Measurements from ENCODE around the gene LONP2.
"Not testable (repeated sequence)": the region's sequence is repeated elsewhere in the genome, so short reads cannot be mapped to it uniquely, and the experiment has no call there.

The LONP2 gene

GRCh38 chr16:48236286-48236685, 7.8 kb upstream of the LONP2 start:
- no peak for DNase-seq (ENCODE audit: low spot score)

DNA sequence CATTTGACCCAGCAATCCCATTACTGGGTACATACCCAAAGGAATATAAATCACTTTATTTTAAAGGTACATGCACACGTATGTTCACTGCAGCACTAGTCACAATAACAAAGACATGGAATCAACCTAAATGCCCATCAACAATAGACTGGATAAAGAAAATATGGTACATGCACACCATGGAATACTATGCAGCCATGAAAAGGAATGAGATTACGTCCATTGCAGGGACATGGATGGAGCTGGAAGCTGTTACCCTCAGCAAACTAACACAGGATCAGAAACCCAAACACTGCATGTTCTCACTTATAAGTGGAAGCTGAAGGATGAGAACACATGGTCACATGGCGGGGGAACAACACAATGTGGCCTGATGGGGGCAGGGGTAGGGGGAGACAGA, 4.0 kb upstream of the LONP2 start:
- DNase-seq (ENCODE audit: low spot score) = not testable (repeated sequence)

GRCh38 chr16:48244863-48245195, 729 bp downstream of the LONP2 start:
- DNase-seq (ENCODE audit: low spot score) = no peak

DNA sequence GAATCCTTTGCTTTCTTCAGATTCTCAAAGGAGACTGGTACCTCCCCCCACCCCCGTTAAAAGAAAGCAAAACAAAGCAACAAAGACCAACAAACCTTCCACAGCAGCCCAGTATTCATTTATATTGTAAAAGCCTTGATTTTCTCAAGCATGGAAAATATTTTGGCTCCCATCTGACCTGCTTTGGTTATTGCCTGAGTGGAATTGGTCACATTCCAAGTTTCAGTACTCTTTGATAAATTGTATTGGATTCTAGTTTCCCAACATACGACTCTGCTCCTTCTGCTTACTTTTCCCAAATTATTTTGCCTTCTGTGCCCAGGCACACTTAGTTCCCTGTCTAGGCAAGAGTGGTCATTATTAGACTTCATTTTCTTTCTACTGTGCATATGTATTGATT, 2.0 kb downstream of the LONP2 start:
- DNase-seq (ENCODE audit: low spot score) = no peak

DNA sequence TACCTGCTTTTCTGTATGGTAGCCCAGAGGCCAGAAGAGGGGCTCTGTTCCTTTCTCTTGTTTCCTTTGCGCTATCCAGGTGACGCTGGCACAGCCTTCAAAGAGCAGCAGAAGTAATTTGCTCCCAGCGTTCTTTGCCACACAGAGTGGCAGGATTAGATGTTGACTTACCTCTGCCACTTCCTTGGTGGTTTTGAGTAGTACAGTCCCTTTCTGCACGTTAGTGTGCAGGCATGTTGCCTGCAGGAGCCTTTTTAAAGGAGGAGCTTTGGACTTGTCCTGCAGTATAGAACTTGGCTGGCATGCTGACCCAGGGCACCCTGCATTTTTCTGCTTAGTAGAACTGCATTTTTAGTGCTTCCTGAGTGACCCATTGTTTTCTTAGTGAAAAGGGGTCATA, 3.2 kb downstream of the LONP2 start, which contains the start of gene ABCC11:
Gene ABCC11 (minus strand): TSS at position 229 of the 400 bp plus-strand sequence. CDS start 15,618 bp downstream, outside the sequence.
- DNase-seq (ENCODE audit: low spot score) = no peak

DNA sequence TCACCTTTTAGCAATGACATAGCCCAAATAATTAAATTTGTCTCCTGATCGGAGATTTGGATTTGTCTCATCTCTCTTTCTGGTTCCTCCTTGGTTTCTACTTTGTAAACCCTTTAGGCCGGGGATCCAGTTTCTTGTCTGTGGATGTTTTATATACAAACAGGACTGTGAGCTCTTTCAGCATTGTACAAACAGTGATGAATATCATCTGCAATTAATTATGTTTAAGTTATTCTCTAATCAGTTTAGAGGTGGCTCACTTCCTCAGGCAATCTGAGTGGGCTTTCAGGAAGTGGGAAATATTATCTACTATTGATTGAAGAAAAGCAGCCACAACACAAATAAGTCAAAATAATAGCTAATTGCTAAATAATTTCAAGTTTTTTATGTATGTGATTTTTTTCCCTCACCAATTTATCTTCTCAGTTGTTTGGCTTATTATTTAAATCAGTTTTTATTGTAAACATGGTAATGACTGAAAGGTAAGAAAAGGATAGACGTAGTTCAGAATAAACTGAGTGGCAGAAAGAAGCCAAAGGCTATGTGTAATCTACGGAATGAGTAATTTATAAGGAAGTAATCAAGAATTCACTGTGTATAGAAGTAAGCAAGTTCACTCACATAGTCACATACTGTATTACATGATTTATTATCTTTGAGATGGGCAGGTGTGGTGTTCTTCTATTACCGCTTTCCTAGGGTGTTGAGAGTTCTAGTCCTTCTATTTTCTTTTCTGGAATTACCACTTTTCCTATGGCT, 6.6 kb downstream of the LONP2 start:
- no peak for DNase-seq (ENCODE audit: low spot score)

- DNase-seq (ENCODE audit: low spot score) = no peak
Observed at GRCh38 chr16:48252013-48252412, 7.9 kb downstream of the LONP2 start.

DNA sequence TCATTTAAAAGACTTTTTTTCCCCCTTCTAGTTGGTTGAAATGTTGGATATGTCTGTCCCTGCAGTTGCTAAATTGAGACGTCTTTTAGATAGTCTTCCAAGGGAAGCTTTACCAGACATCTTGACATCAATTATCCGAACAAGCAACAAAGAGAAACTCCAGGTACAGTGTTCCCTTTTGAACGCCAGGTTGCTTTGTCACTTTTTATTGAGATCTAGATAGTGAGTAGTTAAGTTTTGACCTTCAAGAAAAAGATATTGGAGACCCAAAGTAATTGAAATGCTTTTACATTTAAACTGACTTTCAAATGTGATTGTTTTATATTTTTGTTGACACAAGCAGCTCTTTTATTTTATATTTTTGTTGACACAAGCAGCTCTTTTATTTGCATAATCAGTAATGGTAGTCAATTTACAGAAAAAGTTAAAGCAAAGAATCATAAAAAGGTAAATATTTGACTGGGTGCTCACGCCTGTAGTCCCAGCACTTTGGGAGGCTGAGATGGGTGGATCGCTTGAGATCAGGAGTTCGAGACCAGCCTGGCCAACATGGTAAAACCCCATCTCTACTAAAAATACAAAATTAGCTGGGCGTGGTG, 12.6 kb downstream of the LONP2 start:
- no peak for DNase-seq (ENCODE audit: low spot score)

- DNase-seq (ENCODE audit: low spot score) = no peak
Observed at GRCh38 chr16:48261569-48261968, 17.5 kb downstream of the LONP2 start.

DNA sequence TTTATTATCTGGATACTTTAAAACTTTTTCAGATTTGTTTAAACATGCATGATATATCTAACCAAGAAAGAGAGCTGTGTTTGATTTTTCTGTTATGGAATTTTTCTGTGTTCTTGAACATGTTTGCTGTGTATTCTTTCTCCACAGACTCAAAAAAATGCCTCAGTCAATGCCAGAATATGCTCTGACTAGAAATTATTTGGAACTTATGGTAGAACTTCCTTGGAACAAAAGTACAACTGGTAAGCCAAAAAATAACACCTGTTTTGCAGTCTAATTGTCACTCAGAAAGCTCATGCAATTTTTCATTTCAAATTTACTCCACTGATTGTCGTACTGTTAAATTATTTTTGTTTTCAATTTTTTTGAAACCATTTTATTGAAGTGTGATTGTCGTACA, 18.5 kb downstream of the LONP2 start:
- no peak for DNase-seq (ENCODE audit: low spot score)

- DNase-seq (ENCODE audit: low spot score) = peak; percentile 35
Observed at GRCh38 chr16:48269011-48269410, 24.9 kb downstream of the LONP2 start.

- DNase-seq (ENCODE audit: low spot score) = no peak
Observed at GRCh38 chr16:48271728-48272127, 27.6 kb downstream of the LONP2 start.

GRCh38 chr16:48272837-48273421, 28.8 kb downstream of the LONP2 start:
- peak; percentile 9 for DNase-seq (ENCODE audit: low spot score)

- DNase-seq (ENCODE audit: low spot score) = no peak
Observed at GRCh38 chr16:48274476-48274875, 30.4 kb downstream of the LONP2 start.

GRCh38 chr16:48276102-48276501, 32.0 kb downstream of the LONP2 start:
- peak; percentile 36 for DNase-seq (ENCODE audit: low spot score)

GRCh38 chr16:48277158-48277557, 33.1 kb downstream of the LONP2 start:
- DNase-seq (ENCODE audit: low spot score) = peak; percentile 71

- DNase-seq (ENCODE audit: low spot score) = no peak
Observed at GRCh38 chr16:48279199-48279598, 35.1 kb downstream of the LONP2 start.

- no peak for DNase-seq (ENCODE audit: low spot score)
Observed at GRCh38 chr16:48280546-48280945, 36.4 kb downstream of the LONP2 start.

DNA sequence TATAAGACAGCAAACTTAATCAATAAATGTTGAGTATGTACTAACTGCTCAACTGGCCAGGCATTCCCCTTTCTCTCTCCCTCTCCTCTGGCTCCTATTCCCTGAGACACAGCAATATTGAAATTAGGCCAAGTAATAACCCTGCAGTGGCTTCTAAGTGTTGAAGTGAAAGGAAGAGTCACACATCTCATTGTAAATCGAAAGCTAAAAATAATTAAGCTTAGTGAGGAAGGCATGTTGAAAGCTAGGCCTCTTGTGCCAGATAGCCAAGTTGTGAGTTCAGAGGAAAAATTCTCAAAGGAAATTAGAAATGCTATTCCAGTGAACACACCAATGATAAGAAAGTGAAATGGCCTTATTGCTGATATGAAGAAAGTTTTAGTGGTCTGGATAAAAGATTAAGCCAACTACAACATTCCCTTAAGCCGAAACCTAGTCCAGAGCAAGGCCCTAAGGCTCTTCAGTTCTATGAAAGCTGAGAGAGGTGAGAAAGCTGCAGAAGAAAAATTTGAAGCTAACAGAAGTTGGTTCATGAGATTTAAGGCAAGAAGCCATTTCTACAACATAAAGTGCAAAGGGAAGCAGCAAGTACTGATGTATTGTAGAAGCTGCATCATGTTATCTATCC, 38.6 kb downstream of the LONP2 start:
- DNase-seq (ENCODE audit: low spot score) = peak; percentile 8

DNA sequence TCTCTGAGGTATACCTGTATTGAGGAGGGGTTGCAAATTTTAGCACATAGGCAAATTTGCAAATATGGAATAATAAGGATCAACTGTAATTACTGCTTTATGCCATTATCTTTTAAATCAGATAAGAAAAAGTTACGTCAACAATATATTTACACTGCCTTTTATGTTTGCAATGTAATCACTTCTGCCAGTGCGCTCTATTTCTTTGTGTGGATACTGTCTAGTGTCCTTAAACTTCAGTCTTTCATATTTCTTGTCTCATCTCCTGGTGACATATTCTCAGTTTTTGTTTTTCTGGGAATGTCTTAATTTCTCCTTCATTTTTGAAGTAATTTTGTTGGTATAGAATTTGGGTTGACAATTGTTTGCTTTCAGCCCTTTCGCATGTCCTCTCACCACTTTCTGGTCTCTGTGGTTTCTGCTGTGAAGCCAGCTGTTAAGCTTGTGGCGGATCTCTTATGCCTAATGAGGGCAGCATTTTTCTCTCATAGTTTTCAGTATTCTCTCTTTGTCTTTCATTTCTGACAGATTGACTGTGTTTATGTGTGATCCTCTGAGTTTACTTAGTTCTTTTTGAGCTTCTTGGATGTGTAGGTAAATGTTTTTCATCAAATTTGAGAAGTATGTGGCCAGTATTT, 40.8 kb downstream of the LONP2 start:
- DNase-seq (ENCODE audit: low spot score) = no peak

DNA sequence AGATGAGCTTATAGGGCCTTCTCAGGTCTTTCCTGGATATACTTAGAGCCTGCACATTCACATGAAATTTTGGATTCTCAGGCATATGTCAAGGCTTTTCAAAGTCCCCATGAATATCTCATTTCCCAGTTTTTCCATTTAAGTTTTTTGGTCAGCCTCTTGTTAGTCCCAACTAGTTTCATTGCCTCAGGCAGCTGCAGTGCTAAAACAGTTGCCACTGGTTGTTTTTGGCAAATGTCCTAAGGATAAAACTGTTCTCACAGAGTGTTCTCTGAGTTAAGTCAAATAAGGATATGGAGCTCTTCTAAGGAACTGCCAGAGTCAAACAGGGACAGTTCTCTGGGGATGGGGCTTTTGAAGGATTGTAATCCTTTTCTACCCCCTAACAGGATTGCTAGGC, 43.1 kb downstream of the LONP2 start:
- no peak for DNase-seq (ENCODE audit: low spot score)

DNA sequence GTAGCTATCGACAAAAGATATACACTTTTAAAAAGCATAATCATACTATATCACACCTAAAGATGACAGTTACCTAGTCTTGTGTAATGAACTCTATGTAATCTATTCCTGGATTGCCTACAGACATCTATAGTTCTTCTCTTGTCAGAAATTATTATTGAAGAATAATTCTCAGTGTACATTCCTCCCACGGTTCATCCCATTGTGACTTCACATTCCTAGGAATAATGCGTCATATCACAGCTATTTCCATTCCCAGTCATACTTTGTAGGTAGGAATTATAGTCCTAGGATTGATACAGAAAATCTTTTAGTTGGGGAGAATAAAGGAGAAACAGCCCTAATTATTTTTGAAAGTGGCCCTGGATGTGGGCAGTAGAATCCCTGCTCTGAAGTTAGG, 47.2 kb downstream of the LONP2 start:
- DNase-seq (ENCODE audit: low spot score) = no peak

DNA sequence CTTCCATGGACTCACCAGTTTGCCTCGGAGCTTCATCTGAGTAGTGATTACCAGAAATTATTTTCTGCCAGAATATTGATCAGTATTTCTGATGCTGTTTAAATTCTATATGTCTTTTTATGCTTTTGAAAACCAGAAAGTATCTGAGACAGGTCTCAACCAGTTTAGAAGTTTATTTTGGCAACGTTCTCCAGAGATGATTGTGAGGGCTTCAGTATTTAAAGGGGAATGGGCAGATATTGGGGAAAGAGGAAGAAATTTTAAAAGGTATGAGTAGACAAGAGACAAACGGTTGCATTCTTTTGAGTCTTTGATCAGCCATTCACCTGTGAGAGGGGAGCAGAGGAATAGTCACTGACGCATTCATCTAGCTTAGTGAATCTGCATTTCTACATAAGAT, 47.7 kb downstream of the LONP2 start:
- DNase-seq (ENCODE audit: low spot score) = no peak
